KMS-11 (cell line): ENCODE measurements around the gene NCKAP5.

Source experiments
- H2AFZ ChIP-seq: fragments of 200-600 bp; sonication (generic); 2 replicates; pipeline ENCODE4 v1.6.1; 2016; ENCODE audit warnings: antibody characterized with exemption, mixed run types, low read depth
- H3K27ac ChIP-seq: fragments of 200-600 bp; sonication (generic); 2 replicates; pipeline ENCODE4 v1.6.1; 2016; ENCODE audit warnings: mild to moderate bottlenecking, mixed run types
- H3K27me3 ChIP-seq: fragments of 200-600 bp; sonication (generic); 2 replicates; pipeline ENCODE4 v1.6.1; 2017; ENCODE audit warnings: mild to moderate bottlenecking, low read depth, mixed run types, moderate library complexity; ENCODE audit not compliant: insufficient read depth
- H3K36me3 ChIP-seq: fragments of 200-600 bp; sonication (generic); 2 replicates; pipeline ENCODE4 v1.6.1; 2017; ENCODE audit warnings: mild to moderate bottlenecking, mixed run types; ENCODE audit not compliant: insufficient read depth
- H3K4me1 ChIP-seq: fragments of 200-600 bp; sonication (generic); 2 replicates; pipeline ENCODE4 v1.6.1; 2016; ENCODE audit warnings: mild to moderate bottlenecking, low read depth, mixed run types; ENCODE audit not compliant: poor library complexity, severe bottlenecking
- H3K4me2 ChIP-seq: fragments of 200-600 bp; sonication (generic); 2 replicates; pipeline ENCODE4 v1.7.0; 2016; ENCODE audit warnings: mild to moderate bottlenecking, mixed run types
- H3K4me3 ChIP-seq: fragments of 200-600 bp; sonication (generic); IDR thresholded peaks from 2 replicates; pipeline ENCODE4 v1.6.1; 2017; ENCODE audit warnings: low read depth, low read length, mixed read lengths; ENCODE audit not compliant: insufficient read depth
- H3K79me2 ChIP-seq: fragments of 200-600 bp; sonication (generic); 2 replicates; pipeline ENCODE4 v1.6.1; 2016; ENCODE audit warnings: low read depth, mixed run types; ENCODE audit not compliant: insufficient read depth
- H3K9ac ChIP-seq: fragments of 200-600 bp; sonication (generic); 2 replicates; pipeline ENCODE4 v1.6.1; 2016; ENCODE audit warnings: mild to moderate bottlenecking, mixed run types
- H4K20me1 ChIP-seq: fragments of 200-600 bp; sonication (generic); 2 replicates; pipeline ENCODE4 v1.6.1; 2016; ENCODE audit warnings: mild to moderate bottlenecking, mixed run types; ENCODE audit not compliant: insufficient read depth
- CTCF ChIP-seq: fragments of 200-600 bp; sonication (generic); conservative IDR thresholded peaks from 2 replicates; pipeline ENCODE4 v1.6.1; 2017; ENCODE audit warnings: low read depth, mild to moderate bottlenecking, antibody characterized with exemption, low read length, moderate library complexity, mixed read lengths

Gene NCKAP5

DNA sequence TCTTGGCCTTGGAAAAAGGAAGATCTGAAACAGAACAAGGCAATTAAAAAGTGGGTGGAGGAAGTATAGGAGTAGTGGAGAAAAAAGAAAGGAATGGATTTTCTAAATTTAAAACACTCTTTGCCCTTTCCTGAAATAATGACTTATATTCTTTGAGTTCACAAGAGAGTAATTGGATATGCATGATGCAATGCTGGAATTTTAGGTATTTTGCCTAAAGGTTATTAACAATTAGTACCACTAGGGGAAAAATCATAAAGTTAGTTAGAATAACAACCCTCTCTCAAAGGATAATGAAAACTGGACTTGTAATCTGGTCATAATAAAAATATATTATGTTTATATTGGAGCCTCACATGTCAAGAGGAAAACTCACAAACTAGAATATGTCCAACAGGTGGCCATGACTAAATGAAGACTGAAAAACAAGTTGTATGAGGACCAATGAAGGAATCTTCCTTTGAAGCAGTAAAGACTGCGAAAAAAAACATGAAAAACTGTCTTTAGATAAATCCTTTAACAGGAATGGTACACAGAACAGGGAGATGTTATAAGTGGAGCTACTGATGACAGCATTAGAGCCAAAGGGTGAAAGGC lies 281.8 kb downstream of the NCKAP5 start:
- Histone ChIP-seq H3K4me2 (no peak overlapping the region), H3K27ac (no peak overlapping the region), H4K20me1 (no peaks in the 10 kb centered on the region), H3K36me3 (no peaks in the 10 kb centered on the region), H3K4me3 (no peak overlapping the region), H3K27me3 (no peaks in the 10 kb centered on the region), H3K9ac (no peak overlapping the region), H3K79me2 (no peaks in the 10 kb centered on the region), H2AFZ (no peak overlapping the region), H3K4me1 (no peaks in the 10 kb centered on the region)
- no peak for TF ChIP-seq CTCF

DNA sequence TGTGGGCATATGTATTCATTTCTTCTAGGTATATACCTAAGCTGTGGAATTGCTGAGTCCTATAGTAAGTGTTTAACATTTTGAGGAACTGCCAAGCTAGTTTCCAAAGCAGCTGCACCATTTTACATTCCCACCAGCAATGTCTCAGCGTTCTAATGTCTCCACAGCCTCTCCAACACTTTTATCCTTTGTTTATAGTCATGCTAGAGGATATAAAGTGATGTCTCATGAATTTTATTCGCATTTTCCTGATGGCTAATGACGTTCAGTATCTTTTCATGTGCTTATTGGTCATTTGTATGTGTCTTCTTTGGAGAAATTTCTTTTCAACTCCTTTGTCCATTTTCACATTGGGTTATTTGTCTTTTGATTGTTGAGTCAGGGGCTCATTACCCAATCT lies 295.2 kb downstream of the NCKAP5 start:
- Histone ChIP-seq H3K9ac (no peak overlapping the region), H2AFZ (no peak overlapping the region), H3K27ac (no peak overlapping the region), H4K20me1 (no peaks in the 10 kb centered on the region), H3K4me1 (no peaks in the 10 kb centered on the region), H3K4me2 (no peak overlapping the region), H3K36me3 (no peaks in the 10 kb centered on the region), H3K4me3 (no peak overlapping the region), H3K27me3 (no peaks in the 10 kb centered on the region), H3K79me2 (no peaks in the 10 kb centered on the region)
- no peak for TF ChIP-seq CTCF

- H2AFZ ChIP-seq = no peak overlapping the region
- no peak overlapping the region for H3K27ac ChIP-seq
- H4K20me1 ChIP-seq = no peaks in the 10 kb centered on the region
- no peak overlapping the region for H3K9ac ChIP-seq
- no peak overlapping the region for H3K4me2 ChIP-seq
- no peaks in the 10 kb centered on the region for H3K4me1 ChIP-seq
- H3K4me3 ChIP-seq = no peak overlapping the region
- TF ChIP-seq CTCF = no peak
- H3K27me3 ChIP-seq = no peaks in the 10 kb centered on the region
- H3K36me3 ChIP-seq = no peaks in the 10 kb centered on the region
- no peaks in the 10 kb centered on the region for H3K79me2 ChIP-seq
Measured at GRCh38 chr2:133271105-133271504, 297.2 kb downstream of the NCKAP5 start.

- H2AFZ ChIP-seq = no peak overlapping the region
- TF ChIP-seq CTCF = no peak
- no peak overlapping the region for H3K4me3 ChIP-seq
- H3K9ac ChIP-seq = no peak overlapping the region
- no peak overlapping the region for H3K27ac ChIP-seq
- no peaks in the 10 kb centered on the region for H3K79me2 ChIP-seq
- no peaks in the 10 kb centered on the region for H3K4me1 ChIP-seq
- H3K36me3 ChIP-seq = no peaks in the 10 kb centered on the region
- H3K4me2 ChIP-seq = no peak overlapping the region
- no peaks in the 10 kb centered on the region for H3K27me3 ChIP-seq
- no peaks in the 10 kb centered on the region for H4K20me1 ChIP-seq
Measured at GRCh38 chr2:133270550-133270949, 297.7 kb downstream of the NCKAP5 start.
